ENCODE results near the gene DNAH1.

The DNAH1 gene

GRCh38 chr3:52422669-52423068, 106.5 kb downstream of the DNAH1 start:
- DNase-seq = no peak
- Histone ChIP-seq H3K79me1 (ENCODE audit: low read length) (no peaks in the 10 kb centered on the region), H2BK120ac (ENCODE audit: low read depth, low read length) (no peak overlapping the region), H3K9ac (ENCODE audit: low read length) (no peak overlapping the region), H3K18ac (ENCODE audit: low read length) (no peak overlapping the region), H3K4me3 (ENCODE audit: low read length) (no peak overlapping the region), H2BK5ac (ENCODE audit: low read length) (no peak overlapping the region), H3K27me3 (ENCODE audit: insufficient read depth, low read length, poor library complexity) (no peaks in the 10 kb centered on the region), H4K5ac (ENCODE audit: low read length) (no peak overlapping the region), H3K36me3 (ENCODE audit: control insufficient read depth, insufficient read depth, low read length) (no peaks in the 10 kb centered on the region), H3K79me2 (ENCODE audit: control insufficient read depth, insufficient read depth, low read length) (no peaks in the 10 kb centered on the region), H3K4me1 (ENCODE audit: control insufficient read depth, low read depth, low read length) (no peaks in the 10 kb centered on the region), H3K27ac (ENCODE audit: low read depth, low read length) (no peak overlapping the region), H2AK5ac (ENCODE audit: low read length) (no peak overlapping the region), H3K4me2 (ENCODE audit: low read length) (no peak overlapping the region), H4K8ac (ENCODE audit: low read depth, low read length) (no peak overlapping the region), H3K56ac (ENCODE audit: low read length) (no peak overlapping the region), H3K23ac (ENCODE audit: low read length) (no peak overlapping the region), H3K4ac (ENCODE audit: low read depth, low read length) (no peak overlapping the region), H2BK15ac (replicated peaks; ENCODE audit: low read depth) (no peak overlapping the region)
- no CpG with 5 or more reads among the region's 3 CpGs for WGBS (ENCODE audit: extremely low coverage, insufficient coverage, low lambda C conversion rate)

GRCh38 chr3:52423173-52423572, 107.1 kb downstream of the DNAH1 start:
- no peak overlapping the region for H2BK120ac ChIP-seq (ENCODE audit: low read depth, low read length)
- no peak overlapping the region for H2AK5ac ChIP-seq (ENCODE audit: low read length)
- H3K27me3 ChIP-seq (ENCODE audit: insufficient read depth, low read length, poor library complexity) = no peaks in the 10 kb centered on the region
- H3K4me3 ChIP-seq (ENCODE audit: low read length) = no peak overlapping the region
- no peaks in the 10 kb centered on the region for H3K79me2 ChIP-seq (ENCODE audit: control insufficient read depth, insufficient read depth, low read length)
- H3K18ac ChIP-seq (ENCODE audit: low read length) = no peak overlapping the region
- no peak overlapping the region for H3K4ac ChIP-seq (ENCODE audit: low read depth, low read length)
- H3K56ac ChIP-seq (ENCODE audit: low read length) = no peak overlapping the region
- no peak overlapping the region for H3K9ac ChIP-seq (ENCODE audit: low read length)
- H2BK15ac ChIP-seq (replicated peaks; ENCODE audit: low read depth) = no peak overlapping the region
- no peak overlapping the region for H2BK5ac ChIP-seq (ENCODE audit: low read length)
- H3K4me1 ChIP-seq (ENCODE audit: control insufficient read depth, low read depth, low read length) = no peaks in the 10 kb centered on the region
- no peaks in the 10 kb centered on the region for H3K36me3 ChIP-seq (ENCODE audit: control insufficient read depth, insufficient read depth, low read length)
- H4K8ac ChIP-seq (ENCODE audit: low read depth, low read length) = no peak overlapping the region
- no peak overlapping the region for H3K23ac ChIP-seq (ENCODE audit: low read length)
- H4K5ac ChIP-seq (ENCODE audit: low read length) = no peak overlapping the region
- no peak overlapping the region for H3K4me2 ChIP-seq (ENCODE audit: low read length)
- no peak for DNase-seq
- no peak overlapping the region for H3K27ac ChIP-seq (ENCODE audit: low read depth, low read length)
- no peaks in the 10 kb centered on the region for H3K79me1 ChIP-seq (ENCODE audit: low read length)
- WGBS (ENCODE audit: extremely low coverage, insufficient coverage, low lambda C conversion rate) = no CpG with 5 or more reads among the region's 5 CpGs

- no peak overlapping the region for H3K9ac ChIP-seq (ENCODE audit: low read length)
- peak; percentile 66 for DNase-seq
- no peak overlapping the region for H3K4me3 ChIP-seq (ENCODE audit: low read length)
- H3K79me1 ChIP-seq (ENCODE audit: low read length) = no peaks in the 10 kb centered on the region
- no peak overlapping the region for H3K56ac ChIP-seq (ENCODE audit: low read length)
- no peak overlapping the region for H4K5ac ChIP-seq (ENCODE audit: low read length)
- no peaks in the 10 kb centered on the region for H3K36me3 ChIP-seq (ENCODE audit: control insufficient read depth, insufficient read depth, low read length)
- no peak overlapping the region for H4K8ac ChIP-seq (ENCODE audit: low read depth, low read length)
- WGBS (ENCODE audit: extremely low coverage, insufficient coverage, low lambda C conversion rate) = no CpG with 5 or more reads among the region's 7 CpGs
- no peak overlapping the region for H3K18ac ChIP-seq (ENCODE audit: low read length)
- H3K4ac ChIP-seq (ENCODE audit: low read depth, low read length) = no peak overlapping the region
- H3K4me2 ChIP-seq (ENCODE audit: low read length) = no peak overlapping the region
- H2BK5ac ChIP-seq (ENCODE audit: low read length) = no peak overlapping the region
- H3K27me3 ChIP-seq (ENCODE audit: insufficient read depth, low read length, poor library complexity) = no peaks in the 10 kb centered on the region
- no peak overlapping the region for H2BK120ac ChIP-seq (ENCODE audit: low read depth, low read length)
- H3K23ac ChIP-seq (ENCODE audit: low read length) = no peak overlapping the region
- H3K79me2 ChIP-seq (ENCODE audit: control insufficient read depth, insufficient read depth, low read length) = no peaks in the 10 kb centered on the region
- H3K27ac ChIP-seq (ENCODE audit: low read depth, low read length) = no peak overlapping the region
- no peak overlapping the region for H2AK5ac ChIP-seq (ENCODE audit: low read length)
- no peak overlapping the region for H2BK15ac ChIP-seq (replicated peaks; ENCODE audit: low read depth)
- no peaks in the 10 kb centered on the region for H3K4me1 ChIP-seq (ENCODE audit: control insufficient read depth, low read depth, low read length)
Observed at GRCh38 chr3:52428151-52429005, 112.3 kb downstream of the DNAH1 start.

GRCh38 chr3:52429031-52429430, 112.9 kb downstream of the DNAH1 start:
- H3K18ac ChIP-seq (ENCODE audit: low read length) = no peak overlapping the region
- H3K79me1 ChIP-seq (ENCODE audit: low read length) = no peaks in the 10 kb centered on the region
- no CpG with 5 or more reads among the region's 3 CpGs for WGBS (ENCODE audit: extremely low coverage, insufficient coverage, low lambda C conversion rate)
- H3K79me2 ChIP-seq (ENCODE audit: control insufficient read depth, insufficient read depth, low read length) = no peaks in the 10 kb centered on the region
- H3K23ac ChIP-seq (ENCODE audit: low read length) = no peak overlapping the region
- H3K9ac ChIP-seq (ENCODE audit: low read length) = no peak overlapping the region
- DNase-seq = no peak
- no peak overlapping the region for H2BK15ac ChIP-seq (replicated peaks; ENCODE audit: low read depth)
- H2BK120ac ChIP-seq (ENCODE audit: low read depth, low read length) = no peak overlapping the region
- H2BK5ac ChIP-seq (ENCODE audit: low read length) = no peak overlapping the region
- no peaks in the 10 kb centered on the region for H3K27me3 ChIP-seq (ENCODE audit: insufficient read depth, low read length, poor library complexity)
- no peaks in the 10 kb centered on the region for H3K4me1 ChIP-seq (ENCODE audit: control insufficient read depth, low read depth, low read length)
- H4K5ac ChIP-seq (ENCODE audit: low read length) = no peak overlapping the region
- no peak overlapping the region for H3K27ac ChIP-seq (ENCODE audit: low read depth, low read length)
- no peak overlapping the region for H3K4ac ChIP-seq (ENCODE audit: low read depth, low read length)
- no peaks in the 10 kb centered on the region for H3K36me3 ChIP-seq (ENCODE audit: control insufficient read depth, insufficient read depth, low read length)
- H3K56ac ChIP-seq (ENCODE audit: low read length) = no peak overlapping the region
- no peak overlapping the region for H3K4me2 ChIP-seq (ENCODE audit: low read length)
- H4K8ac ChIP-seq (ENCODE audit: low read depth, low read length) = no peak overlapping the region
- H3K4me3 ChIP-seq (ENCODE audit: low read length) = no peak overlapping the region
- H2AK5ac ChIP-seq (ENCODE audit: low read length) = no peak overlapping the region

- Histone ChIP-seq H3K4ac (ENCODE audit: low read depth, low read length) (no peak overlapping the region), H3K27ac (ENCODE audit: low read depth, low read length) (no peak overlapping the region), H3K4me3 (ENCODE audit: low read length) (no peak overlapping the region), H3K27me3 (ENCODE audit: insufficient read depth, low read length, poor library complexity) (no peaks in the 10 kb centered on the region), H4K5ac (ENCODE audit: low read length) (no peak overlapping the region), H3K56ac (ENCODE audit: low read length) (no peak overlapping the region), H3K4me2 (ENCODE audit: low read length) (no peak overlapping the region), H4K8ac (ENCODE audit: low read depth, low read length) (no peak overlapping the region), H2BK5ac (ENCODE audit: low read length) (no peak overlapping the region), H3K79me1 (ENCODE audit: low read length) (no peaks in the 10 kb centered on the region), H3K23ac (ENCODE audit: low read length) (no peak overlapping the region), H3K18ac (ENCODE audit: low read length) (no peak overlapping the region), H3K36me3 (ENCODE audit: control insufficient read depth, insufficient read depth, low read length) (no peaks in the 10 kb centered on the region), H2BK15ac (replicated peaks; ENCODE audit: low read depth) (no peak overlapping the region), H3K9ac (ENCODE audit: low read length) (no peak overlapping the region), H2AK5ac (ENCODE audit: low read length) (no peak overlapping the region), H2BK120ac (ENCODE audit: low read depth, low read length) (no peak overlapping the region), H3K4me1 (ENCODE audit: control insufficient read depth, low read depth, low read length) (no peaks in the 10 kb centered on the region), H3K79me2 (ENCODE audit: control insufficient read depth, insufficient read depth, low read length) (no peaks in the 10 kb centered on the region)
- WGBS (ENCODE audit: extremely low coverage, insufficient coverage, low lambda C conversion rate) = no CpG with 5 or more reads among the region's 7 CpGs
- peak; percentile 16 for DNase-seq
Observed at GRCh38 chr3:52429779-52430415, 113.8 kb downstream of the DNAH1 start.
